Heart right ventricle (tissue), 16 donors: ENCODE results near the gene C2CD5. TPM values are rescaled to one million over a fixed set of nuclear protein-coding genes. Genes with fewer than 3 reads are reported as not detected.

Experiments used
- ATAC-seq, 8 donors: fragments of 200-7000 bp; cut with Tn5 transposase; one replicate each; pipeline ENCODE4 v1.9.1; 2020; ENCODE audit warnings: mild to moderate bottlenecking in 8 of 8, moderate library complexity in 8 of 8, moderate number of reproducible peaks in 1 of 8
- DNase-seq, 2 donors: peaks; one replicate each; pipeline ENCODE4 v3.0.0-alpha.2; 2020
- H3K27ac ChIP-seq, 10 donors: fragments of 200-600 bp; sonication (generic) in 2 of 10; one replicate each; pipeline versions ENCODE4 v1.5.0 to v1.8.0; 2020 to 2022; ENCODE audit warnings: mild to moderate bottlenecking in 3 of 10
- H3K27me3 ChIP-seq, 7 donors: fragments of 200-600 bp; one replicate each; pipeline ENCODE4 v1.8.0; 2021 to 2022; ENCODE audit warnings: mild to moderate bottlenecking in 2 of 7
- H3K36me3 ChIP-seq, 9 donors: fragments of 200-600 bp; sonication (generic) in 1 of 9; one replicate each; pipeline versions ENCODE4 v1.5.0 to v1.8.0; 2020 to 2022; ENCODE audit warnings: mild to moderate bottlenecking in 2 of 9
- H3K4me1 ChIP-seq, 9 donors: fragments of 200-600 bp; sonication (generic) in 1 of 9; one replicate each; pipeline versions ENCODE4 v1.5.0 to v1.8.0; 2020 to 2022; ENCODE audit warnings: mild to moderate bottlenecking in 4 of 9
- H3K4me3 ChIP-seq, 10 donors: fragments of 200-600 bp; sonication (generic) in 2 of 10; one replicate each; pipeline versions ENCODE4 v1.5.0 to v1.8.0; 2020 to 2022; ENCODE audit warnings: mild to moderate bottlenecking in 7 of 10, moderate library complexity in 2 of 10
- H3K9me3 ChIP-seq, 11 donors: fragments of 200-600 bp in 10 of 11; sonication (generic) in 2 of 11; one replicate each; pipeline versions ENCODE4 v1.5.0 to v1.8.0; 2013 to 2022; ENCODE audit warnings: mild to moderate bottlenecking in 2 of 11, control low read depth in 1 of 11, moderate library complexity in 1 of 11
- WGBS, 2 donors: extraction: QIAGEN DNeasy Blood & Tissue Kit; methylation state at CpG; one replicate each; pipeline ENCODE4 v1.1.7; 2013; ENCODE audit warnings: inconsistent platforms in 1 of 2; 5-methylcytosine and 5-hydroxymethylcytosine counted together
- intact Hi-C, 10 donors: fragments of 100-400 bp; cut with DNase I; formaldehyde crosslinking; loops; one replicate each; pipeline versions ENCODE4 v1.11.1 to v1.14.2; 2022
- polyA plus RNA-seq, 2 donors: library from polyadenylated mRNA; stranded (reverse); fragments of 200-250 nt; gene quantifications; one replicate each; pipeline ENCODE4 v1.2.3, GENCODE V29; 2013
- total RNA-seq, 10 donors: library from RNA; stranded (reverse); fragmentation: NEBNext Ultra II Directional in 3 of 10; extraction: Animal tissue kit (Norgen Biotek cat#: 25700) in 3 of 10; gene quantifications; one replicate each; pipeline versions ENCODE4 v1.2.1 to v1.2.4, GENCODE V29; 2021 to 2023
- TF ChIP-seq, protein P1 (sequence below), 9 donors: fragments of 200-600 bp; sonication (generic) in 2 of 9; IDR thresholded peaks; one replicate each; pipeline versions ENCODE4 v1.5.0 to v1.8.0; 2021 to 2022; ENCODE audit warnings: antibody characterized with exemption in 9 of 9, mild to moderate bottlenecking in 5 of 9, moderate library complexity in 1 of 9
- donor health status: Arrhythmogenic right ventricular cardiomyopathy.
- donor health status: ischemic (EF 13 %, LVEDD 7.1; RV severe dilation, severe dysfunction).
- donor health status: healthy with polysubstance abuse.
- donor health status: DM: no; HTN: yes; CAD: no.
- donor health status: DM: no; HTN: no; CAD: no.
- donor health status: ischemic (EF 25% LVEDD 6.9; RV normal size, moderate dysfunction).
- donor health status: ischemic (EF 25% LVEDD 5.7; RV mildly dilated, moderate dysfunction).
- donor health status: healthy.
- donor health status: DM: yes; HTN: yes; CAD: no.
- donor health status: Ischemic cardiomyopathy.
- donor health status: ischemic (EF 35%, LVEDD 5.7; RV mildly dilated, moderate dysfunction).
- donor health status: nonischemic (EF 11% LVEDD 7.7; RV severe dilation, severe dysfunction).
- donor health status: DM: yes; HTN: yes; CAD: no.
- donor health status: PGD.
- donor health status: ischemic (EF 29% LVEDD 5.4; RV normal size, mild dysfunction).
- donor health status: nonischemic (EF 23%, LVEDD 6.1; RV moderate dilation, normal function).

C2CD5 gene
- total and polyA plus RNA-seq, 12 donors = 5.0 to 30.2 (median 20.2) TPM

DNA sequence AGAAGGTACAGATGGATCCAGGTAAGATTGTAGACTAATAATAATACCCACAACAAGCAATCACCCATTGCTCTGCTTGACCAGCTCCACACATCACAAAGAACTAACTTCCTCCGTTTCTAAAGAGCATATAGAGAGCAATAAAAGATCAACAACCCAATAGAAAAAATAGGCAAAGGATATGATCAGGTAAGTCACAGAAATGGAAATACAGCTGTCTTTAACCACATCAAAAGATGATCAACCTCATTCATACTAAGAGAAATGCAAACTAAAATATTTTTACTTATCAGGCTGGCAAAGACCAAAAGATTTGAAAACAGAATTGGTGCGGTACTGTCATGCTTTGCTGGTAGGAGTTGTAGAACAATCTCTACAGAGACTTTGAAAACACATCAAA is 8.9 kb downstream of the C2CD5 start:
- Histone ChIP-seq H3K4me3 (no peak overlapping the region), H3K4me1 (peaks cover 0 to 55% (median 13%) of the 10 kb centered on the region in 9 donors), H3K27ac (no peak overlapping the region), H3K27me3 (no peaks in the 10 kb centered on the region), H3K36me3 (peaks cover 0 to 54% (median 0%) of the 10 kb centered on the region in 9 donors), H3K9me3 (peaks cover 0 to 9% (median 0%) of the 10 kb centered on the region in 11 donors)
- intact Hi-C loops = no loop called here
- 89 to 91% methylated on average over 2 of the region's 2 CpGs for WGBS, 2 donors
- TF ChIP-seq, protein P1, sequence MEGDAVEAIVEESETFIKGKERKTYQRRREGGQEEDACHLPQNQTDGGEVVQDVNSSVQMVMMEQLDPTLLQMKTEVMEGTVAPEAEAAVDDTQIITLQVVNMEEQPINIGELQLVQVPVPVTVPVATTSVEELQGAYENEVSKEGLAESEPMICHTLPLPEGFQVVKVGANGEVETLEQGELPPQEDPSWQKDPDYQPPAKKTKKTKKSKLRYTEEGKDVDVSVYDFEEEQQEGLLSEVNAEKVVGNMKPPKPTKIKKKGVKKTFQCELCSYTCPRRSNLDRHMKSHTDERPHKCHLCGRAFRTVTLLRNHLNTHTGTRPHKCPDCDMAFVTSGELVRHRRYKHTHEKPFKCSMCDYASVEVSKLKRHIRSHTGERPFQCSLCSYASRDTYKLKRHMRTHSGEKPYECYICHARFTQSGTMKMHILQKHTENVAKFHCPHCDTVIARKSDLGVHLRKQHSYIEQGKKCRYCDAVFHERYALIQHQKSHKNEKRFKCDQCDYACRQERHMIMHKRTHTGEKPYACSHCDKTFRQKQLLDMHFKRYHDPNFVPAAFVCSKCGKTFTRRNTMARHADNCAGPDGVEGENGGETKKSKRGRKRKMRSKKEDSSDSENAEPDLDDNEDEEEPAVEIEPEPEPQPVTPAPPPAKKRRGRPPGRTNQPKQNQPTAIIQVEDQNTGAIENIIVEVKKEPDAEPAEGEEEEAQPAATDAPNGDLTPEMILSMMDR (IDR thresholded peaks at IDR 0.05) = no peak
- DNase-seq (no peak), ATAC-seq (no peak)

DNA sequence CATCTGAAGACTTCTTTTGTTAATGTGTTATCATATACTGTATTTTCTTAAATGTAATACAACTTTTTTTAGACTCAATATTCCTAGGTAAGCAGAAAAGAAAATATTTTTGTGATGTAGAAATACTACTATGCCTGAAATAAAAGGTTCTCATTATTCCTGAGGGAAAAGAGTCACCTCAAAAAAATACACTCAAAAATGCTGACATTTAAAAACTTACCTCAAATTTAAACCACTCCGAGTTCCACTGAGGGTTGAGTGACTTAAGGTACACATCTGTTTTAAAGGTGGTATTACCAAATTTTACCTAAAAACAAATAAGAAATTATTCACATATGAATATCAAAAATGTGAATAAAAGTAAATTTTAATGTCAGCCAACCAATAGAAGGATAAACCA is 9.3 kb downstream of the C2CD5 start:
- WGBS, 2 donors = 97 to 100% methylated on average over 1 of the region's 1 CpG
- H3K27ac ChIP-seq = no peak overlapping the region
- H3K9me3 ChIP-seq = peaks cover 0 to 9% (median 0%) of the 10 kb centered on the region in 11 donors
- TF ChIP-seq, protein P1 (IDR thresholded peaks at IDR 0.05) = no peak
- DNase-seq = no peak
- H3K36me3 ChIP-seq = peaks cover 0 to 52% (median 0%) of the 10 kb centered on the region in 9 donors
- no peaks in the 10 kb centered on the region for H3K27me3 ChIP-seq
- H3K4me1 ChIP-seq = peaks cover 0 to 51% (median 13%) of the 10 kb centered on the region in 9 donors
- ATAC-seq = no peak
- no peak overlapping the region for H3K4me3 ChIP-seq
- intact Hi-C loops = no loop called here

DNA sequence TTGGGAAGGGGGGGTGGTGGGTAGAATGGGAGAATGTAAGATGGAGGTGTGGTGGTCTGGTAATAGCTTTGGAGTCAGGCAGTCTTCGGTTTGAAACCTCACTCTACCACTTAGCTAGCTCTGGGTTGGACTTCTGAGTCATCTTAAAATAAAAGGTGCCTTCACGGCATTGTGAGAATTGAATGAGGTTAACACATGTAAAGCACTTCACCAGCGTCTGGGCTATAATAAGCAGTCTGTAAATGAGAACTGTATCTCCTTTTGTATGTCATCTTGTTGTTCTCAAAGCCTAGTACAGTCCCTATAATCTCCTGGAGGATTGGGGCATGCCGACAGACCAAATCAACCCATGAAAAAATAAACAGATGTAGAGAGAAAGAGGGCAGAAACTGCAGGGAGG is 11.2 kb downstream of the C2CD5 start:
- peak in 4 of 8 donors; percentile 25 to 54 (median 30) for ATAC-seq
- intact Hi-C loops = loop anchor here in 1 of 10 donors (5.0 kb wide), 1 partner anchor 99 kb away; no protein-coding TSS in a partner anchor
- WGBS, 2 donors = 67 to 76% methylated on average over 4 of the region's 4 CpGs
- Histone ChIP-seq H3K36me3 (peaks cover 0 to 54% (median 0%) of the 10 kb centered on the region in 9 donors), H3K4me1 (peaks cover 0 to 38% (median 12%) of the 10 kb centered on the region in 9 donors), H3K27ac (peak overlapping the region in 1 of 10 donors; percentile 30), H3K27me3 (no peaks in the 10 kb centered on the region), H3K9me3 (peaks cover 0 to 9% (median 0%) of the 10 kb centered on the region in 11 donors), H3K4me3 (no peak overlapping the region)
- no peak for DNase-seq
- TF ChIP-seq, protein P1 (IDR thresholded peaks at IDR 0.05) = no peak

DNA sequence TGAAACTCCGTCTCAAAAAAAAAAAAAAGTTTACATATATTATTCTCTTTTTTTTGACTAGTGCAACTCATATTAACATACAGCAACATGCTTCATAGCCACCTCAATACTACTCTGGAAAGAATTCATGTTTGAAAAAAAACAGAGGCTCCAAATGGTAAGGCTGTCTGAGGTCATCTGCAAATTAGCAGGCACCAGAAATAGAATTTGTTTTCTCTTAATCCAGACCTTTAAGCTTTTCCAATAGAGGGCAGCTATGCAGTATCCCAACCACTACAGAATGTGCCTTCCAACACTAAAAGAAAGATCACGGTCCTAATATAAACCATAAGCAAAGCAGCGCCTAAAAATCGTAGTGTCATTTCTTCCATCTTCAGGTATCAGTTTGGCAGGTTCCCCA is 12.0 kb downstream of the C2CD5 start:
- peaks cover 0 to 29% (median 6%) of the 10 kb centered on the region in 9 donors for H3K4me1 ChIP-seq
- no peak for DNase-seq
- H3K27ac ChIP-seq = peak overlapping the region in 4 of 10 donors; percentile 12 to 30 (median 22)
- peak in 7 of 8 donors; percentile 33 to 84 (median 69) for ATAC-seq
- peaks cover 0 to 9% (median 0%) of the 10 kb centered on the region in 11 donors for H3K9me3 ChIP-seq
- no peak overlapping the region for H3K4me3 ChIP-seq
- TF ChIP-seq, protein P1 (IDR thresholded peaks at IDR 0.05) = no peak
- peaks cover 0 to 62% (median 0%) of the 10 kb centered on the region in 9 donors for H3K36me3 ChIP-seq
- WGBS, 2 donors = 78 to 82% methylated on average over 4 of the region's 4 CpGs
- intact Hi-C loops = loop anchor here in 1 of 10 donors (5.0 kb wide), 1 partner anchor 100 kb away; no protein-coding TSS in a partner anchor
- no peaks in the 10 kb centered on the region for H3K27me3 ChIP-seq
